HCT116 (cell line): ENCODE measurements around the gene SCCPDH. TPM values are rescaled to one million over a fixed set of nuclear protein-coding genes. Genes with fewer than 3 reads are reported as not detected.

Experiments used
- ATAC-seq: fragments of 200-7000 bp; cut with Tn5 transposase; 2 replicates; pipeline ENCODE4 v1.9.1; 2020; ENCODE audit warnings: mild to moderate bottlenecking, moderate library complexity
- BruUV-seq: library from RNA; stranded (reverse); fragments of 400-500 nt; replicated peaks from 2 replicates; lab custom pipeline; 2021; lab: Mats Ljungman, UMichigan
- CTCF ChIA-PET: fragments of 300-600 bp; sonication (Branson Sonifier 250); formaldehyde crosslinking; loops from one replicate; lab custom pipeline; 2021; ENCODE audit warnings: antibody characterized with exemption; lab: Charles Lee
- POLR2A ChIA-PET: fragments of 300-600, 350-600 bp; sonication (Branson Sonifier 250); formaldehyde crosslinking; loops from one replicate; lab custom pipeline; 2021; ENCODE audit warnings: antibody characterized with exemption; lab: Charles Lee
- RAD21 ChIA-PET, 2 experiments: fragments of 300-600 bp; sonication (Branson Sonifier 250); formaldehyde crosslinking; loops; one replicate each; lab custom pipeline; 2023; ENCODE audit warnings: low total read pairs in 2 of 2; ENCODE audit not compliant: uncharacterized antibody in 2 of 2, unreplicated experiment in 2 of 2, low non-redundant PET in 1 of 2; lab: Charles Lee
- DNase-seq: peaks from one replicate; pipeline ENCODE4 v3.0.0-alpha.2; 2010; ENCODE audit warnings: low read depth, low spot score
- H2AFZ ChIP-seq: fragments of 200-600 bp; shearing (Covaris generic), sonication (generic); 2 replicates; pipeline ENCODE4 v1.6.1; 2017; ENCODE audit warnings: low read depth, mixed run types, mixed read lengths, antibody characterized with exemption, low read length; ENCODE audit not compliant: poor library complexity, severe bottlenecking
- H3K27ac ChIP-seq: 2 replicates; pipeline ENCODE4 v1.5.1; 2012; ENCODE audit warnings: low read depth, low read length
- H3K27me3 ChIP-seq: fragments of 200-600 bp; sonication (generic); 2 replicates; pipeline ENCODE4 v1.6.1; 2016; ENCODE audit warnings: mixed run types, low read length, mixed read lengths; ENCODE audit not compliant: insufficient read depth
- H3K36me3 ChIP-seq, 2 experiments: fragments of 200-500 bp in 1 of 2; fragments of 200-600 bp in 1 of 2; sonication (Bioruptor generic) in 1 of 2; sonication (generic) in 1 of 2; 2 replicates each; pipeline versions ENCODE4 v1.5.1 to v1.6.1; 2014 to 2016; ENCODE audit warnings: low read length in 2 of 2, inconsistent platforms in 1 of 2, mixed read lengths in 1 of 2, mixed run types in 1 of 2; ENCODE audit not compliant: insufficient read depth in 2 of 2, control insufficient read depth in 1 of 2
- H3K4me1 ChIP-seq, 2 experiments: fragments of 200-600 bp in 1 of 2; sonication (generic) in 1 of 2; 2 replicates each; pipeline versions ENCODE4 v1.5.1 to v1.6.1; 2012 to 2017; ENCODE audit warnings: low read length in 2 of 2, inconsistent platforms in 1 of 2, mild to moderate bottlenecking in 1 of 2, mixed read lengths in 1 of 2, mixed run types in 1 of 2, moderate library complexity in 1 of 2; ENCODE audit not compliant: insufficient read depth in 2 of 2, control insufficient read depth in 1 of 2
- H3K4me2 ChIP-seq: fragments of 200-600 bp; sonication (generic); 2 replicates; pipeline ENCODE4 v1.6.1; 2017; ENCODE audit warnings: mixed run types, low read length, mixed read lengths
- H3K4me3 ChIP-seq, 2 experiments: fragments of 200-600 bp in 1 of 2; sonication (generic) in 1 of 2; replicated peaks in 1 of 2; 2 replicates each; pipeline ENCODE4 v1.5.1; 2011 to 2016; ENCODE audit warnings: low read length in 2 of 2, control low read depth in 1 of 2, low read depth in 1 of 2, mild to moderate bottlenecking in 1 of 2, mixed read lengths in 1 of 2, mixed run types in 1 of 2
- H3K79me2 ChIP-seq: fragments of 200-600 bp; sonication (generic); 2 replicates; pipeline ENCODE4 v1.6.1; 2017; ENCODE audit warnings: mild to moderate bottlenecking, mixed run types, low read length, moderate library complexity, mixed read lengths; ENCODE audit not compliant: insufficient read depth
- H3K9ac ChIP-seq: fragments of 200-600 bp; sonication (generic); 2 replicates; pipeline ENCODE4 v1.6.1; 2016; ENCODE audit warnings: low read length, mixed read lengths
- H3K9me2 ChIP-seq: fragments of 200-600 bp; sonication (generic), shearing (Covaris generic); 2 replicates; pipeline ENCODE4 v1.6.1; 2017; ENCODE audit warnings: mixed run types, mild to moderate bottlenecking, moderate library complexity; ENCODE audit not compliant: insufficient read depth
- H3K9me3 ChIP-seq, 2 experiments: fragments of 200-500 bp in 1 of 2; fragments of 200-600 bp in 1 of 2; sonication (Bioruptor generic) in 1 of 2; sonication (generic) in 1 of 2; 2 replicates each; pipeline ENCODE4 v1.6.1; 2014 to 2017; ENCODE audit warnings: low read length in 2 of 2, mixed read lengths in 2 of 2, inconsistent platforms in 1 of 2, low read depth in 1 of 2, mild to moderate bottlenecking in 1 of 2, mixed run types in 1 of 2, moderate library complexity in 1 of 2; ENCODE audit not compliant: control insufficient read depth in 1 of 2, insufficient read depth in 1 of 2
- H4K20me1 ChIP-seq: fragments of 200-600 bp; sonication (generic), shearing (Covaris generic); 2 replicates; pipeline ENCODE4 v1.6.1; 2017; ENCODE audit warnings: mixed run types, mild to moderate bottlenecking, moderate library complexity; ENCODE audit not compliant: insufficient read depth
- ATF3 ChIP-seq: IDR thresholded peaks from 2 replicates; pipeline ENCODE4 v1.6.1; 2012
- CBX3 ChIP-seq: IDR thresholded peaks from 2 replicates; pipeline ENCODE4 v1.6.1; 2012; ENCODE audit warnings: low read depth
- CEBPB ChIP-seq: IDR thresholded peaks from 2 replicates; pipeline ENCODE4 v1.6.1; 2012; ENCODE audit warnings: low read depth
- CTCF ChIP-seq, 3 experiments: fragments of 200-600 bp in 1 of 3; sonication (generic) in 1 of 3; IDR thresholded peaks in 2 of 3; conservative IDR thresholded peaks in 1 of 3; 2 replicates each; pipeline ENCODE4 v1.5.1; 2012 to 2017; ENCODE audit warnings: low read depth in 2 of 3, low read length in 2 of 3, antibody characterized with exemption in 1 of 3, borderline replicate concordance in 1 of 3, control low read depth in 1 of 3, mild to moderate bottlenecking in 1 of 3, mixed read lengths in 1 of 3, mixed run types in 1 of 3, moderate library complexity in 1 of 3; ENCODE audit not compliant: insufficient read depth in 1 of 3
- EGR1 ChIP-seq: IDR thresholded peaks from 2 replicates; pipeline ENCODE4 v1.6.1; 2012; ENCODE audit warnings: low read depth
- EZH2phosphoT487 ChIP-seq: fragments of 200-600 bp; IDR thresholded peaks from 2 replicates; pipeline ENCODE4 v1.6.1; 2018; ENCODE audit warnings: antibody characterized with exemption, borderline replicate concordance
- JUND ChIP-seq: IDR thresholded peaks from 2 replicates; pipeline ENCODE4 v1.6.1; 2012
- MAX ChIP-seq: IDR thresholded peaks from 2 replicates; pipeline ENCODE4 v1.6.1; 2012
- POLR2AphosphoS5 ChIP-seq: IDR thresholded peaks from 2 replicates; pipeline ENCODE4 v1.6.1; 2011; ENCODE audit warnings: mild to moderate bottlenecking, low read depth, low read length, moderate library complexity
- REST ChIP-seq: IDR thresholded peaks from 2 replicates; pipeline ENCODE4 v1.6.1; 2012; ENCODE audit warnings: low read depth
- TCF7L2 ChIP-seq: IDR thresholded peaks from 2 replicates; pipeline ENCODE4 v1.7.0; 2011; ENCODE audit warnings: borderline replicate concordance, inconsistent platforms; ENCODE audit not compliant: insufficient read depth, insufficient read length; ENCODE audit errors: extremely low read depth
- YY1 ChIP-seq: IDR thresholded peaks from 2 replicates; pipeline ENCODE4 v1.6.1; 2011; ENCODE audit warnings: low read length, low read depth, moderate library complexity, mild to moderate bottlenecking; ENCODE audit not compliant: insufficient replicate concordance; ENCODE audit errors: extremely low read depth
- ZNF274 ChIP-seq: fragments of 200-500 bp; sonication (Bioruptor generic); IDR thresholded peaks from 2 replicates; pipeline ENCODE4 v1.6.1; 2014; ENCODE audit warnings: mild to moderate bottlenecking, low read depth, low read length, inconsistent platforms
- intact Hi-C: fragments of 100-400 bp; cut with micrococcal nuclease; formaldehyde crosslinking; loops from 2 replicates; pipeline ENCODE4 v1.10.0; 2022
- total RNA-seq: library from RNA; stranded (reverse); gene quantifications from one replicate; pipeline ENCODE4 v1.2.1, GENCODE V29; 2021; ENCODE audit not compliant: unreplicated experiment

The SCCPDH gene
- total RNA-seq, 1 experiment from 2014 or later, result 0.30 TPM

GRCh38 chr1:246760422-246761347, 36.5 kb downstream of the SCCPDH start:
- no peaks in the 10 kb centered on the region for H3K27me3 ChIP-seq
- H3K4me3 ChIP-seq, result no peak overlapping the region
- intact Hi-C loops, result no loop called here
- H2AFZ ChIP-seq, result no peak overlapping the region
- no peaks in the 10 kb centered on the region for H3K4me1 ChIP-seq
- H4K20me1 ChIP-seq, result no peaks in the 10 kb centered on the region
- ChIA-PET RAD21 (no interaction called here), POLR2A (no interaction called here), CTCF (no interaction called here)
- no peak overlapping the region for H3K9ac ChIP-seq
- H3K27ac ChIP-seq, result no peak overlapping the region
- no peak for DNase-seq
- H3K9me2 ChIP-seq, result no peaks in the 10 kb centered on the region
- H3K36me3 ChIP-seq, result no peaks in the 10 kb centered on the region
- H3K79me2 ChIP-seq, result no peaks in the 10 kb centered on the region
- TF ChIP-seq JUND, result no peak
- no peak for TF ChIP-seq CBX3
- TF ChIP-seq YY1, result no peak
- TF ChIP-seq, all 23 proteins: peak for 0
- Histone ChIP-seq H3K9me3 (no peaks in the 10 kb centered on the region), H3K4me2 (no peak overlapping the region)
- no peak for ATAC-seq
- BruUV-seq, result no TSS peak

- H3K4me2 ChIP-seq, result no peak overlapping the region
- POLR2A ChIA-PET, result no interaction called here
- BruUV-seq, result no TSS peak
- no peak for TF ChIP-seq REST
- no peak for TF ChIP-seq ZNF274
- no peak for TF ChIP-seq MAX
- no peak for TF ChIP-seq CBX3
- no peak for TF ChIP-seq POLR2AphosphoS5
- no peak for TF ChIP-seq ATF3
- TF ChIP-seq CEBPB, result no peak
- TF ChIP-seq JUND, result no peak
- no peak for TF ChIP-seq CTCF (IDR thresholded peaks at IDR 0.05 in 2 of 3, conservative IDR thresholded peaks at IDR 0.05 in 1 of 3; ENCODE audit: borderline replicate concordance in 1 of 3, insufficient read depth in 1 of 3, low read depth in 2 of 3, low read length in 2 of 3)
- no peak for TF ChIP-seq TCF7L2
- TF ChIP-seq EZH2phosphoT487, result no peak
- no peak for TF ChIP-seq EGR1
Observed at GRCh38 chr1:246761396-246761795, 37.2 kb downstream of the SCCPDH start.

More at GRCh38 chr1:246761396-246761795, 37.2 kb downstream of the SCCPDH start:
- no peaks in the 10 kb centered on the region for H3K9me2 ChIP-seq
- H3K9me3 ChIP-seq, result no peaks in the 10 kb centered on the region
- H3K4me1 ChIP-seq, result no peaks in the 10 kb centered on the region
- H2AFZ ChIP-seq, result no peak overlapping the region
- no peak overlapping the region for H3K9ac ChIP-seq
- H3K79me2 ChIP-seq, result no peaks in the 10 kb centered on the region
- no peak for ATAC-seq
- no peaks in the 10 kb centered on the region for H3K36me3 ChIP-seq
- H4K20me1 ChIP-seq, result no peaks in the 10 kb centered on the region
- no peak for DNase-seq
- ChIA-PET RAD21 (no interaction called here), CTCF (no interaction called here)
- H3K4me3 ChIP-seq, result no peak overlapping the region
- intact Hi-C loops, result no loop called here
- H3K27ac ChIP-seq, result no peak overlapping the region
- H3K27me3 ChIP-seq, result no peaks in the 10 kb centered on the region
